Measurements from ENCODE around the gene KLK5.

DNA sequence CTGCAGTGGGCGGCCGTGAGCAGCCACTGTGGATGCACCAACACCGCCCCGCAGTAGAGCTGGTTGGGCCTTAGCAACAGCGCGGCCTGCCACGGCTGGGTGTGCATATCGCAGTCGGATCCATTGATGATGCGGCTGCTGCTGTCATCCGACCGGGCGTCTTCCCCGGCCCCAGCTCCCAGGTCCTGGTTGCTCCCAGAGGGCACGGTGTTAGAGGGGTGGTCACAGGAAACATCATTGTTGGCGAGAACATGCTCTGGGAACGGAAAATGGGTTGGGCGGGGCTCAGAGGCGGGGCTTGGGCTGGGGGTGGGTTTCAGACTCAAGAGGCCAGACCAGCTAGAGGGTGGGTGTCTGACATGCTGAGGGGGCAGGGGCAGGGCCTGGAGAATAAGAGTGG, 3.0 kb downstream of the KLK5 start:
- TF ChIP-seq, protein P1, sequence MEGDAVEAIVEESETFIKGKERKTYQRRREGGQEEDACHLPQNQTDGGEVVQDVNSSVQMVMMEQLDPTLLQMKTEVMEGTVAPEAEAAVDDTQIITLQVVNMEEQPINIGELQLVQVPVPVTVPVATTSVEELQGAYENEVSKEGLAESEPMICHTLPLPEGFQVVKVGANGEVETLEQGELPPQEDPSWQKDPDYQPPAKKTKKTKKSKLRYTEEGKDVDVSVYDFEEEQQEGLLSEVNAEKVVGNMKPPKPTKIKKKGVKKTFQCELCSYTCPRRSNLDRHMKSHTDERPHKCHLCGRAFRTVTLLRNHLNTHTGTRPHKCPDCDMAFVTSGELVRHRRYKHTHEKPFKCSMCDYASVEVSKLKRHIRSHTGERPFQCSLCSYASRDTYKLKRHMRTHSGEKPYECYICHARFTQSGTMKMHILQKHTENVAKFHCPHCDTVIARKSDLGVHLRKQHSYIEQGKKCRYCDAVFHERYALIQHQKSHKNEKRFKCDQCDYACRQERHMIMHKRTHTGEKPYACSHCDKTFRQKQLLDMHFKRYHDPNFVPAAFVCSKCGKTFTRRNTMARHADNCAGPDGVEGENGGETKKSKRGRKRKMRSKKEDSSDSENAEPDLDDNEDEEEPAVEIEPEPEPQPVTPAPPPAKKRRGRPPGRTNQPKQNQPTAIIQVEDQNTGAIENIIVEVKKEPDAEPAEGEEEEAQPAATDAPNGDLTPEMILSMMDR (IDR thresholded peaks at IDR 0.05): no peak
- no peak for TF ChIP-seq POLR2A (IDR thresholded peaks at IDR 0.05)

All from vagina (tissue), 2 donors.